Activated CD4-positive, CD25-positive, alpha-beta regulatory T cell treated with anti-CD3 and anti-CD28 coated beads, Interleukin-2, amount 50 U/mL, for 72 hours (primary cell): ENCODE results near the gene FGR.

Source experiments
- DNase-seq: peaks from one replicate; pipeline ENCODE4 v3.0.0; 2021

FGR gene

GRCh38 chr1:27584453-27584852, 50.5 kb downstream of the FGR start:
- DNase-seq, result no peak

DNA sequence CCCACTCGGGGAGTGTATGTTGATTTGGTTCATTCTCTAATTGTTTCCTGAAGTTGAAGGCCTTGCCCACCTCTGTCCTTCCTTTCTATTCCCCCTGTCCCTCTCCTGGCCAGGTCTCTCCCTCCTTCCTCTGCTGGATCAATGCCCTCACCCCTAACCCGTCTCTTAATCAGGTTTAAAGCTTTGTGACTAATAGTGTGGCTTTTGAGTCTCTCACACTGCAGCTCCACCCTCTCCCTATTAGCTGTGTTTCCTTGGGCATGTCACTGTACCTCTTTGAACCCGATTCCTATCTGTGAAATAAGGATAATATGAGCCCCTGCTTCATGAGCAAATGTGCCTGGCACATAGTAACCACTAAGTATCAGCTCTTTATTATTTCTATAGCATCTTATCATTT, 51.5 kb downstream of the FGR start:
- no peak for DNase-seq

DNA sequence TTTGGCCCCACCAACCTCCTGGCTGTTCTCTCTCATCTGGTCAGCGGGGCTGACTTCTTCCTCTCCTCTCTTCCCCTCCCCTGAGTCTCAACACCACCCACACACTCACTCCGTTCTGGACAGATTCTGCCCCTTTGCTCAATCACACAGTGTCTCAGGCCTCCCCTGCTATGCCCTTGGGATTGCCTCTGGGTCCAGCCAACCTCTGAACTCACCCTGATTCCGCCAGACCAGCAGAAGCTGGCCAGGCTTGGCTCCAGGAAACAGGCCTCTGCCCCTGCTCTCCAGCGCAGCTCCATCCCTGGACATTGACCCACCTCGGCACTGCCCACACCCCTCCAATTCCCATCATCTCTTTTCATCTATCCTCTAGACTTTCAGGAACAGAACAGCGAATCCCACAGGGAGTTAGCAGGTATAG, 53.2 kb downstream of the FGR start:
- DNase-seq, result no peak

- DNase-seq, result no peak
Measured at GRCh38 chr1:27577504-27578188, 57.3 kb downstream of the FGR start.

- DNase-seq, result no peak
Measured at GRCh38 chr1:27576806-27577227, 58.2 kb downstream of the FGR start.

- DNase-seq, result no peak
Measured at GRCh38 chr1:27575840-27576331, 59.1 kb downstream of the FGR start.

- DNase-seq, result no peak
Measured at GRCh38 chr1:27574871-27575831, 59.8 kb downstream of the FGR start.

- DNase-seq, result no peak
Measured at GRCh38 chr1:27574001-27574781, 60.8 kb downstream of the FGR start.

DNA sequence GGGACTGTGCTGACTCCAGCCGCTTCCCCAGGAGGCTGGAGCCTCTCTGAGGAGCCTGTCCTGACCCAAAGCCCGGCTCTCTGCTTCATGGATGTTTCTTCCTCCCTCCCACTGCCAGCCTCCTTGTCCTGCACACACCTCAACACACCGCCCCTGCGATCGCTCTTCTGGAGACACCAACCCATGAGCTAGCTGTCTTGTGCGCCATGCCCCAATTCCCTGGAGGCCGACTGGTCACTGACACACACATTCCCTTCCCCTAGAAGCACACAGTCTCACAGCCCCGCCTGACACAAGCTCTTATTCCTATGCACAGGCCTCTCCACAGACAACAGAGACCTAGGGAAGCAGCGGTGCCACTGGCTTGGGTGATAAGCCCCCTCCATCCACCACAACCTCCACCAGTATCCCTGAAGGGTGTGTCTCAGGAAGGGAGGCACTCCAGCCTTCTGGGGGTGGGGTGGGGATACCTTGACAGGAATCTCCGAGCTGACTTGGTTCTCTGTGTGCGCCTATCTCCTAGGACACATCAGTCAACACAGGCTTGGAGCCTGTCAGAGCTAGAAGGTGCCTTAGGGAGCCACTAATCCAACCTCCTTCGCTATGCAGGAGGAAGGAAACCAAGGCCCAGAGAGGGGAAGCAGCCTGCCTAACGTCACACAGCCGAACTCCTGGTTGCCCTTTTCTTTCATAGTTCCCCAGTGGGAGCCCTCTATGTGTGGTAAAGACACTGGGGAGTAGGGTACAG, 62.1 kb downstream of the FGR start:
- no peak for DNase-seq

DNA sequence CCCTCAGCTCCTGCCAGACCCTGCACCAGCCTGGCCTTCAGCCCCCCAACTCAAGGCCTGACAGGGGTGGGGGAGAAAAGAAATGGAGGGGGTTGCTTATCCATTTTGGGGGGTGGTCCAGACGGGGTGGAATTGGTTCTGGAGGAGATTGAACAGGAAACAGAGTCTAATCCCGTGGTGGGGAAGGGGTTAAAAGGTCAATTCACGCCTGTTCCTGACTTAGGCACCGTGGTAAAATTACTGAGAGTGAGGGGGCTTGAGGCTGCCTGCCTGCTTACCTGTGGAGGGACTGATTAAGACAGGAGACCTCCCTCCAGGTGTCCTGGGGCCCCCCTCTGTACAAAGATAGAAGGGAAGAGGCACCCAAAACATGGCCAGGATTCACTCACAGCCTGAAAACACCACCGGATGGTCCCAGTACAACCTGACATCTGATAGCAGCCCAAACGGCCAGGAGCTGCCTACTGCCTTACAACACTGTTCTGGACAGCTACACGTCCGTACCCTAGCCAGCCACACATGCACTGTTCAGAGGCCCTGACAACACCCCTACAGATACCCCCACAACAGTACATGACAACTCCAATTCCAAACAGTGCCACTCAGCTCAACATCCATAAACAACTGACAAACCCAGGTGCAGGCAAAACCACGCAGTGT, 62.8 kb downstream of the FGR start:
- DNase-seq, result no peak

DNA sequence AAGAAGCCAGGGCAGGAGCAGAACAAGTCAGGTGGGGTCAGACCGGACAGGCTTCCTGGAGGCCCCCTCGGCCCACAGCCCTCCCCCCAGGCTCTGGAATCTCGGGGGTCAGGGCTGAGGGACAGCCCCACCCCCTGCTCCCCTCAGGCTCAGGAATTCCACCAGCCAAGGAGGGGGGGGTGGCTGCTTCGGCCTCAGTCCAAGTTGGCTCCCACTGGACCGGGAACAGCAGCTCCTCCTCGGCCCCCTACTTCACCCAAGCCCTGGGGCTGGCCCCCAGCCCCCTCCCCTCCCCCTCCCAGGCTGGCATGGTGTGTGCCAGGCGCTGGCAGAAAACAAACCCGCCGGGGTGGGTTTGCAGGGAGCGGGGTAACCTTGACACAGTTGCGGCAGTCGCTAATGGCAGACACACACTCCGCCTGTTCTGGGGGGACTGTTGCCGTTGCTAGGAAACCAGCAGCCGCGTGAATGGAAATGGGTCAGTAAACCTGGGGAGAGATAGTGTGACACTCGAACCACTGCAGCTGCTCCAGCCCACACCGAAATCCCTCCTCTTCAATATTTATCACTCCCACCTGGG, 63.5 kb downstream of the FGR start:
- no peak for DNase-seq

DNA sequence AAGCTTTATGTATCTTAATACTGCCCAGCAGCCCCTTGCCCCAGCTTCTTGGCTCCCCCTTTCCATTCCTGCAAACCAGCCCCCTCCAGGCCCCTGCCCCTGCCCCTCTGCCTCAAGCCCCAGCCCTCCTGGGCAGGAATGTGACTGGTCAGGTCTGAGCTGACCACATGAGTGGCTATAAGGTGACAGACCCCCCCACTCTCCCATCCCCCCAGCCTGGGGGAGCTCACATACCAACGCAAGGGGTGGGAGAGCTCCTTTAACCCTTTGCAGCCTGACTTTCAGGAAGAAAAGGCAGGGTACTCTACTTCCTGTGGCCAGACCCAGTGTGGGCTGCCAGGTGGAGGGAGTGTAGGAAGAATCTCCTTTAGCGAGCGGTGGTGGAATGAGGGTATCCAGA, 64.2 kb downstream of the FGR start:
- DNase-seq, result no peak

- DNase-seq, result no peak
Measured at GRCh38 chr1:27570356-27570755, 64.6 kb downstream of the FGR start.

DNA sequence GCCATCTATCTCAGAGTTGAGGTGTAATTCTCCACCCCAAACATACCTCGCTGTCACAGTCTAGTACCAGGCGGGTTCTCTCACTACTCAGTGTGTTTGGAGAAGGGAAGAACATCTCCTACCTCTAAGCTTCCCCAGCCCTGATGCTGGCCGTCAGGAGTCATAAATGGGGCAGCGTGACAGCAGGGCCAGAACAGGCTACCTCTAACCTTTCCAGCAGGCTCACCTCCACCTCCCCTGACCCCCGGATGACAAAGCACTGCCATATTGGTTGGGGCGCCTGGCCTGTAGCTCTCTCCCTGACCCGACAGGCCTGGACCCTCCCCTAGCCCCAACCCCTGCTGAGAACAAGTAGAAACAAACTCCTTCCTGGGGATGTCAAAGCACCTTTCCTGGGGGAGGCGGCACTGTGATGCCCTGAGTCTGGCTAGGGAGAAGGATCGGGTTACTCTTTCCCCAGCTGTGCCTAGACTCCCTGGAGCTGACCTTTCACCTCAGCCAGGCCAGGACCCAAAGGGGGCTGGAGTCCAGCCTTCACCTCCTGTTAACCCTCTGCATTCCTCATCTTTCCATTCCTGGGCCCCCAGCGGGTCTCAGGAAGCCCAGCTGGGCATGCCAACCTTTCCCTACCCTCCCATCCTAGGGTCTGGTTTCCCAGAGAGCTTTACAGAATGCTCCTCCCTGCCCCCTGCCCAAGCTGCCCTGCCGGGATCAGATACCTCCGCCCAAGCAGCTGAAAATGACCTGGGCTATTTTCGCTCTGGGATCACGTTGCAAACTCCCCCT, 65.3 kb downstream of the FGR start:
- no peak for DNase-seq

GRCh38 chr1:27569088-27569460, 65.9 kb downstream of the FGR start:
- no peak for DNase-seq

GRCh38 chr1:27568300-27569087, 66.5 kb downstream of the FGR start:
- DNase-seq, result peak; percentile 87

- DNase-seq, result no peak
Measured at GRCh38 chr1:27567971-27568299, 67.0 kb downstream of the FGR start.

DNA sequence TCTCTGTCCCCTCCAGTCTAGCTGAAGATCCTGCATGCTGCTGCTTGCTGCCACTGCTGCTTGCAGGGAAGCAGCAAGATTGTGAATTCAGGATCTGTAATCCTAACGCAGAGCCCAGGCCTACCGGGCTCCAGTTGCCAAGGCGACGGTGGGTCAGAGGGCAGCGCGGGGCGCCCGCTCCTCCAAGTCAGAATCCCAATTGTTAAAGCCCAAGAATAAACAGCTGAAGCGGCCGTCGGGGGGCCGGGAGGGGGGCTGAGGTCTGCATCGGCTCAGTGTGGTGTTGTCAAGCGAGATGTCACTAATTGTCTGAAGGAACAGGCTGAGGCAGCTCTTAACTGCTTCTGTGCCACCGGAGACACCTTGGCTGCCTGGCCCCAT, 67.8 kb downstream of the FGR start:
- no peak for DNase-seq

- no peak for DNase-seq
Measured at GRCh38 chr1:27566462-27567145, 68.4 kb downstream of the FGR start.
